GM19438 (cell line): ENCODE measurements around the gene BMP7.
"Not testable (repeated sequence)": the region's sequence is repeated elsewhere in the genome, so short reads cannot be mapped to it uniquely, and the experiment has no call there.

Experiments used
- ATAC-seq: cut with Tn5 transposase; IDR thresholded peaks from one replicate; pipeline ENCODE4 v1.9.1; 2021; ENCODE audit warnings: low read depth; ENCODE audit not compliant: unreplicated experiment

The BMP7 gene

DNA sequence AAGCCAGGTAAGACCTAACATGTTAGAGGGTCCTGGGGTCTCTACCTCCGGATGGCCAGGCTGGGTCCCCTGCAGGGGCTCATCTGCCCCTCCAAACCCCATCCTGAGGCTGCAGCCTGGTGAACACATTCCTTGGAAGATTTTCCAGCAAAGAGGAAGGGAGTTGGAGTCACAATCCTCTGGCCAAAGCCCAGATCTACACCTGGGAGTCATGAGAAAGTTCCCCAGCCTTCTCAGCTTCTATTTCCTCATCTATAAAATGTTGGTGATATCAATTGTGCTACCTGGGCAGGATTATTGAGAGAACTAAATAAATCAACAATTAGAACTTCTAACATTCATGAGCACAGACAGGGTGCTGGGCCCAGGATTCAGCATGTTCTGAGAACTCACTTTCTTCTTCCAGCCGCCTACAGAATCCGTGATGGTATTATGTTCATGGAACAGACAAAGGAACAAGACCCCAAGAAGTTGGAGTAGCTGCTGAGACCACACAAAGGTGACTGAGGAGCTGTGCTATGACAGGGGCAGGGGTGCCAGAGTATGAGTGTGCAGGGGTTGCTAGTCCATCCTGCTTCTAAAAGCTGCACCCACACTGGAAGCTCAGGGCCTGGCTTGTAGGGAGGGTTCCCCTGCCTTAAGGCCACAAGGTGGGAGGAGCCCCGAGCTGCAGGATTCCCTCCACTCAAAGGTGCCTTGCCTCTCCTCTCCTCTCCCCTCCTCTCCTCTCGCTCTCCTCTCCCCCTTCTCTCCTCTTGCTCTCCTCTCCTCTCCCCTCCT, 68.9 kb downstream of the BMP7 start:
- no peak for ATAC-seq

DNA sequence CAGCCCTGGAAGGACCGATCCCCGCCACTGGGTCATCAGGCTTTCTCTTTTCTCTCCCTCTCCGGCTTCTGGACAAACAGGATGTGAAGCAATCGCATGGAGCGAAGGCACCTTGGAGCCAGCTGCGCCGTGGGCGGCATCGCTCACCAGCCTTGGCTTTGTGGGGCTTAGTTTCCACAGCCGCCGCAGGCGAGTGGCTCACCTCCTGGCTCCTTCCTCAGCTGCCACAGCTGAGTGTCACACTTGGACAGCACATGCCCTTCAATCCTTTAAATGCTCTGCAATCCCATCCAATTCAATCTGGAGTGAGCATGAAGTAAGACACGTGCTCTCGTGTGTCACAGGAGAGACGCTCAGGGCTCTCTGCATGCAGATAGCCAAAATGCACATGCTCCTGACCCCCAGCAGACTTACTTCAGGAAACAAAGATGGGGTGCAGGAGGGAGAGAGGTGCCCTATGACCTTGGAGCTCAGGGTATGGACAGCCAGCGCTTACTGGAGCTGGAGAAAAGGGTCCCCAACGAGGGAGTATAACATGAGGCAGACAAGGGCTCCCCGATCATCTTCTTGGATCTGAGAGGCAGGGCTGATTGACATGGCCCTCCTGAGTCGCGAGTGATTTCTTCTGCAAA, 70.9 kb downstream of the BMP7 start:
- no peak for ATAC-seq

DNA sequence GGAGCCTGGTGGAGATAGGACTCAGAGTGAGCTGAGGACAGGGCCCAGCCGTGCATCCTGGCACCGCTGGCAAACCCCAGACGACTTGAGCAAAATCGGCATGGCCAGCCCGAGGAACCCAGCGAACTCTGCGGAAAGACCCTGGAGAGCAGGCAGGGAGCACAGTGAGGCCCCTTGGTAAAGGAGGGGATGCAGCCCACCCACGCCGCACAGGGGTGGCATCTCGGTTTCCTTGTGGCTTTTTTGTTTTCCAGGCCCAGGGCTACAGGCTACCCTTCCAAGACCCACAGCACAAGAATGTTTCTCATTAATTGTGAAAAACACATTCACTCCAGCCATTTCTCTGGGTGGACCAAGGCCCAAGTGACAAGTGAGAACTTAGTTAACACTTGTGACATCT, 71.4 kb downstream of the BMP7 start:
- ATAC-seq, result no peak

DNA sequence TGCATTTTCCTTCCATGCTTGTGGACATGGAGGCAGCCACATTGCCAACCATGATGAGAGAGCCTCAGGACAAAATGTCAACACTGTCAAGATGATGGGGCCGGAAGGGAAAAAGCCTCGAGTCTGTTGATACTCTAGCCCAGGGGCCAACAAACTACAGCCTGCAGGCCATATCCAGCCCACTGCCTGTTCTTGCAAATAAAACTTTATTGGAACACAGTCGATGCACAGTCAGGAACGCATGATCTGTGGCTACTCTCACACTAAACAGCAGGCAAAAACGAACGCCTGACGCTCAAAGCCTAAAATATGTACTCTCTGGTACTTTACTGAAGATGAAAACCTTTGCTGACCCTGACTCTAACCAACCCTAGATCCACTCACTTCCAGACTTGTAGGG, 72.3 kb downstream of the BMP7 start:
- no peak for ATAC-seq

DNA sequence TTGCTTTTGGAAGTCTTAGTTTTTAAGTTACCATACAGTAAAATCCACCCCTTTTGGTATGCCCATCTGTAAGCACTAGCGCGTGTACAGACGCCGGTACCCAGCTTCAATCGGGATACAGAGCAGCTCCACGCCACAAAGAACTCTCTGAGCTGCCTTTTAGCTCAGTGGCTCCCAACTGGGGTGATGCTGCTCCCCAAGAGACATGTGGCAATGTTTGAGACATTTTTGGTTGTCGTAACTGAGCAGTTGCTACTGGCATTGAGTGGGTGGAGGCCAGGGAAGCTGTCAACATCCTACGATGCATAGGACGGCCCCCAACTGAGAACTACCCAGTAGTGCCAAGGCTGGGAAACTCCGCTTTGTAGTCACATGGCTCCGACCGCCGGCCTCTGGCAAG, 73.3 kb downstream of the BMP7 start:
- ATAC-seq, result no peak

DNA sequence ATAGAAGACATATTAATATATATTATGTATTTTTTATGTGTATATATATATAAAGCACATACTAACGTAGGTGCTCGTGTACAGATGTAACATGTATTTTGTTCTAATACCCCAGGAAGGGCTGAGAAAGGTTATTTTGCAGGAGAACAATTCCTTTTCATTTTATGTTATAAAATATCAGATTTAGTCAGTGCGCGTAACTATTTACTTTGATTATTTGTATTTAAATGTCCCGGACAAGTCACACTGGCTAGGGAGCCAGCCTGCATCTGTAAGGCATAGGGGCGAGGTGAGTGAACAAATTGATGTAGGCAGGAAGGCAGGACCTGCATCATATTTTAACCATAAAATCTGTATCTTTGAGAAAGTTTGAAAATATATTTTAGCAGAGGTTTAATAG, 74.1 kb downstream of the BMP7 start:
- no peak for ATAC-seq

DNA sequence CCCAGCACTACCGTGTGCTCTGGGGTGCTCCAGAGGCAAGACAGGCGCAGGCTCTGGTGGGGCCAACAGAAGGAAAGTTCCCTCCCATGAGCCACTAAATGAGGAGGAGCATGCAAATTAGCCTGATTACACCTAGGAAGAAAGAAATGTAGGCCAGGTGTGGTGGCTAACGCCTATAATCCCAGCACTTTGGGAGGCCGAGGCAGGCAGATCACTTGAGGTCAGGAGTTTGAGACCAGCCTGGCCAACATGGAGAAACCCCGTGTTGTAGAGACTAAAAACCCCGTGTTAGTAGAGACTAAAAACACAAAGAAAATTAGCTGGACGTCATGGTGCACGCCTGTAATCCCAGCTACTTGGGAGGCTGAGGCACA, 75.2 kb downstream of the BMP7 start:
- ATAC-seq, result not testable (repeated sequence)

DNA sequence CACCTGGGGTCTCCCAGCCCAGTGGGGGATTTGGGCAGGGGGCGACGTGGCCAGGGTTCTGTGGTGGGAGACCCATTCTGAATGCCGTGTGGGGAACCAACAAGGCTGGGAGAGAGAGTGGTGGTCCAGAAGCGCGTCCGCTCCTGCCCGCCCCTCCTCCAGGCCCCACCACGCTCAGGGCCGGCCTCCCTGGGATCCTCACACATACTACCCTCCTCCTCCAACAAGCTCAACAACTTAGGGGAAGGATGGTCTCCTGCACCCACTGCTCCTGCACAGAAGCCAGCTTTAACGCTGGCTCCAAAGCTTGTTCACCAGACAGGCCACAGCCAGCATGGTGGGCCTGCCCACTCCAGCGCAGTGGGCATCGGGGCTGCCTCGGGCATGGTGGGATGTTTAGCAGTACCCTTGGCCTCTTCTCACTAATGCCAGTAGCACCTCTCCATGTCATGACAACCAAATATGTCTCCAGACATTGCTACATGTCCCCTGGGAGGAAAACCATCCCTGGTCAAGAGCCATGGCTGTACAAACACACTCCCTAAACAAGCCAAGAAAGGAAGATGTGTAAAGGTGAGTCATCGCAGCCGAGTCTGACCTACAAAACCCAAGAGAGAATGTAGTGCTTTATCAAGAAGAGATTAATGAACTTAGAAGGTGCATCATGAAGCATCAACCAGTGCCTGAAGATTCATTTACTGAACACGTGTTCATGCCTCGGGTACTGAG, 75.7 kb downstream of the BMP7 start:
- no peak for ATAC-seq

DNA sequence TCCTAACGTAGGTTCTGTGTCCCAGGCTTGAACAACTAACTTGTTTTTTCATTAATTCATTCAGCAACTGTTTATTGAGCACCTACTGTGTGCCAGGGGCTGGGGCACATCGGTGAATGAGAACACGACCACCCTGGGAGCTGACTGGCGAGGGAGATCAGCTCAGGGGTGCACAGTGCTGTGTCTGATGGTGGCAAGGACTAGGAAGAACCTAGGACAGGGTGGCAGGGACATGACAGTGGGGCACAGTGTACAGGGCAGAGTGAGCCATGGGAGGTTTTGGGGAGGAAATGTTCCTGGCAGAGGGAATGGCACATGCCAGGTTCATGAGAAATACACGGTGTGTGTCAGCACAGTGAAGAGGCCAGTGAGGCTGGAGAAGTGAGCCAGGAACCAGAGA, 76.7 kb downstream of the BMP7 start:
- ATAC-seq, result no peak

DNA sequence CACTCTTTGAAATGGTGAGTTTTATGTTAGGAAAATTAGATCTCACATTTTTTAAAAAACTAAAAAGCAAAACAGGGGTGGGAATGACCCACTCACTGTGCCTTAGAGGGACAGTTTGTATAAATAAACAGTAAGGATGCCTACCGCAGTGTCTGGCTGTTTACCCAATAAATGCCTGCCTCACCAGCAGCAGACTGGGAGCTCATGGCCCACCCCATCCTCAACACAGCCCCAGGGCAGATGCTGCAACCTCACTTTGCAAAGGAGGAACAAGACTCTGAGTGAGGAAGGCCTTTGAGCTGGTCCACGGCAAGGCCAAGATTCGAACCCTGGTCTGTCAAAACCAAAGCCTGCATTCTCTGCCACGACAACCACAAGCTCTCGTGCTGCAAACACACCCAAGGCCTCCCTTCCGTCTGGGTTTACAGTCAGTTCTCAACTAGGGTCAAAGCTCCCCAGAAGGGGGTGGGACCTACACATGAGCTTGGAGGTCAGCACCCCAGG, 77.8 kb downstream of the BMP7 start:
- no peak for ATAC-seq

DNA sequence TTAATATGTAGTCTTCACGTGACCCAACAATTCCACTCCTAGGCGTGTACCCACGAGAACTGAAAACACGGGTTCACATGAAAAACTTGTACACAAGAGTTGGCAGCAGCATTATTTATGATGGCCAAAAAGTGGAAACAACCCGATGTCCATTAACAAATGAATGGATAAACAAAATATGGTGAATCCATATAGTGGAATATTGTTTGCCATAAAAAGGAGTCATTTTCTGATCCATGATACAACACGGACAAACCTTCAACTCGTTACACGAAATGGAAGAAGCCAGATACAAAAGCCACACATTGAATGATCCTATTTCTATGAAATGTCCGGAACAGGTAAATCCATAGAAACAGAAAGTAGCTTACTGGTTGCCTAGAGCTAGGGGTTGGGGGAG, 78.4 kb downstream of the BMP7 start:
- no peak for ATAC-seq

DNA sequence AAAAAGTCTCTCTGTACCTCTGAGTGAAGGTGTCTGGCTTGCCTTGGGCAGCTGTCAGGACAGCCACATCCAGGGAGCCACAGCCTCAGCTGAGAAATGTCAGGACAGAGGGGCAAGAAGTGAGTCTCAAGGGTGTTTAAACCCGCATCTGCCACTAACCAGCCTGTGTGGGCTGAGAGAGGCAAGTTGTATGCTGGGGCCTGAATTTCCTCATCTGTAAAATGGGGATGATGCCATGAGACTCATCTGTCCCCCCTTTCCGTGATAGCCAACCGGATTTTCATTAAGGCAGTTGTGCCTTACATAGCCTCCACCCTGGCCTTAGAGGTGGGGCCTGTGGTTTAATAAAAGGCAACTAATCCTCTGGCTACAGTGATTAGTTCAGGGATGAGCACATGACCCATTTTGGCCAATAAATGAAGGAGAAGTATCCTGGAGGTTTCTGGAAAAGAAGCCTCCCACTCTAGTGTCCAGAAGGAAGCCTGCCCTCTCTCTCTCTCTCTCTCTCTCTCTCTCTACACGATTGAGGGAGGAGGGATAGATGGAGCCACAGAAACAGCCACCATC, 79.3 kb downstream of the BMP7 start:
- no peak for ATAC-seq

DNA sequence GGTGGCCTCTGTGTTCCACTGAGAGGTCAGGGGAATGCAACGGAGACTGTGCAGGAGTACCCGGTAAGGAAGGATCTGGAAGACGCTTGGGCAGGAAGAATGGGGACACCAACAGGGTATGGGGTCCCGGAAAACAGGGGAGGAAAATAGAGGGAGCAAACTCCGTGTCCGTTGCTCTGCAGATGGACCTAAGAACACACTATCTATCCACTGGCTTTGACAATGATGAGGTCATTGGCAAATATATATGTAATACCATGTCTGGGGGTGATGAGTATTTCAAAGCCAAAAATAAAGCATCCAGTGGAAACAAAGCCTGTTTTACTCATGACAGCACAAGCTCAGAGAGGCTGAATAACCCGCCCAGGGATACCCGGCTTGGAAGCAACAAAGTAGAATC, 80.2 kb downstream of the BMP7 start:
- no peak for ATAC-seq

DNA sequence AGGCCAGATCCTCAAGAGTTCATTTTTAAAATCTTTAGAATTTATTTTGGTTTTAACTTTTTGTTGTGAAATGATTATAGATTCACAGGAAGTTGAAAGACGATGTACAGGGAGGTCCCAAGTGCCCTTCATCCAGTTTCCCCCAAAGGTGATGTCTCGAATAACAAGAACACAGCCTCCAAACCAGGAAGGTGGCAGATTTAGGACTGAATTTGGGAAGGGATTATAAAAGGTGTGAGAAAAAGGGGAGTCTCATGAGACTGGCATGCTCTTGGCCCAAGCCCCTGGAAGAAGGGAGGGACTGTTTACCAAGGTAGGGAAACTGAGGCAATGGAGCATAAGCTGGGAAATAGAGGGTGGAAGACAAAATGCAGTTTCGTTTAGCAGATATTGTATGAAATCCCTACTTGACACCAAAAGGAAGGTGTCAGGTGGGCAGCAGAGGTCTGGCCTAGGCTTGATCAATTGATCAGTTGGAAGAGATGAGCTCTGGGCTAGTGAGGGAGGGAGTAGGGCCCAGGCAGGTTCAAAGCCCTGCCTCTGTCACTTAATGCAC, 81.2 kb downstream of the BMP7 start:
- ATAC-seq, result no peak

DNA sequence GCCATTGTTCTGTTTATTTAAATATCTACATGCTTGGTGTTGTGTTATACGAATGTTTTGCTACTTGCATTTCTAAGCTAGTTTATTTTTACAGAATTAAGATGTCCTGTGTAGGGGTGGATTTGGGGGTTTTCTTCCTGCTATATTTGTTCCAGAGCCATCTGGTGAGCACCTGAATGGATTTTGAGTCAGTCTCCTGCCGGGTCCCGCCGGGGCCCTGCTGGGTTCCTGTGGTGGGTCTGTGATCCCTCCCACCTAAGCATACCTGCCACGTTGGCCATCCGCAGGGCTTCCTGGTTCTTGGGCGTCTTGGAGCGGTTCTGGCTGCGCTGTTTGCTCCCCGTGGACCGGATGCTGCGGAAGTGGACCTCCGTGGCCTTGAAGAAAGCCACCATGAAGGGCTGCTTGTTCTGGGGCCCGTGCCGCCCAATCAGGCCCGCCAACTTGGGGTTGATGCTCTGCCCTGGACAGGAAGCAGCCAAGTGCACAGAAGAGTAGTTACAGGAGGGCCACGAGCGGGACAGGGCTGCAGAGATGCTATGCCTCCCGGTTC, 82.9 kb downstream of the BMP7 start:
- ATAC-seq, result no peak

DNA sequence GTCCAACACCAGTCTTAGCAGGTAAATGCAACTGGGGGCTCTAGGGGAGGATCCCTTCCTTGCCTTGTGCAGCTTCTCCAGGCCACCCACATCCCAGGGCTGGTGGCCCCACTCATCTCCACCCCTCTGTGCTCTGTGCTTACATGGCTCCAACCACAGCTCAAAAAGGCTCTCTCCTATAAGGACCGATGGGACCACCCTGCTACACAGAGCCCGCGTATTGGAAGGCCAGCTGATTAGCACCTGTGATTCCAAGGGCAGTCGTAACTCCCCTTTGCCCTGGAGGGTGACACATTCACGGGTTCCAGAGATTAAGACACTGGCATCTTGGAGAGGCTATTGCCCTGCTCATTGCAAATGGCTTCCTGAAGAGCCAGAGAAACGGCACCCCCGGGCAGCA, 84.8 kb downstream of the BMP7 start:
- no peak for ATAC-seq

DNA sequence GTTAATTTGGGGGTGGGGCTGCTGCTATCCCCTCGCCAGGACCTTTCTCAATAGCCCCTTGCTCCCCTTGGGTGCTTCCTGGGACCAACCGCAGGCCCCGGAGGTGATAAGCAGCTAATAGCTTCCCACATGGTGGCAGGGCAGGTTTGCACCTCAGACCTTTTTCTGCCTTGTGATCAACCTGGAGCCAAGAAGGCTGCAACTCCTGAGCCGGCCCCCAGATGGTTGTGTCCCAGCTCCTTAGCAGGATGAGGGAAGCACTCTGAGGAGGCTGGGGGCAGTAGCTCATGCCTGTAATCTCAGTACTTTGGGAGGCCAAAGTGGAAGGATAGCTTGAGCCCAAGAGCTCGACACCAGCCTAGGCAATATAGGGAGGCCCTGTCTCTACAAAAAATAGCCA, 85.5 kb downstream of the BMP7 start:
- ATAC-seq, result no peak

DNA sequence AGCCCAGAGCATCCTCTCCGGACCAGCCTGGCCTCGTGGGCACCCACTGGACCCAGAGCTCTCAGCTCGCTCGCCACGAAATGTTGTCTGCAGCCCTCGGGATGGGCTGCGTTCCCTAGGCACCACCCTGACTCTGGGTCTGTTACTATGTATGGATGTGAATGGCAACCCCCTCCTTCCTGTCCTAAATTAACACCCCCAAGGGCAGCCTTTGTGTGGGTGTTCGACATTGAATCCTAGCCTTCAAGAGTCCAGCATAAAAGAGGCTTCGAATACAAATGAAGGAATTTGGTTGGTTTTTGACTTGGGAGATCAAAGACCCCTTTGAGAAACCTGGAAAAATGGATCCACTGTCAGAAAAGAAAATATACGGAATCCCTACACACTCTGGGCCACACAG, 86.1 kb downstream of the BMP7 start:
- no peak for ATAC-seq

DNA sequence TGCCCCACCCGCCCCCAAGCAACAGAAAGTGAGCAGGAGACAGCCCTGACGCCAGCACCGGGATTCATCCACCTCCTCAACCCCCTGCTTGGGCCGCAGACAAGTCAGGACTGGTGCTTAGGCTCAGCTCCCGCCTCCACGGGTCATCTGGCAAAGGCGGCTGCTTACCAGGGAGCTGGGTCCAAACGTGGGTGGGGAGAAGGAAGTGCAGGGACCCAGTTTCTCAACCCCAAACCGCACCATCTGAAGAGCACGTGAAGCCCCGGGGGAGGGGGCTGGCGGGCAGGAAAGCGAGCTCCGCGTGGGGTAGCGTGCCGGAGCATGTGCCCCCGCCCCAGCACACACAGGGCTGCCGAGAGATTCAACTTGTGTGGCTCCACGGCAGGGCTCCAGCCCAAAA, 87.2 kb downstream of the BMP7 start:
- no peak for ATAC-seq

DNA sequence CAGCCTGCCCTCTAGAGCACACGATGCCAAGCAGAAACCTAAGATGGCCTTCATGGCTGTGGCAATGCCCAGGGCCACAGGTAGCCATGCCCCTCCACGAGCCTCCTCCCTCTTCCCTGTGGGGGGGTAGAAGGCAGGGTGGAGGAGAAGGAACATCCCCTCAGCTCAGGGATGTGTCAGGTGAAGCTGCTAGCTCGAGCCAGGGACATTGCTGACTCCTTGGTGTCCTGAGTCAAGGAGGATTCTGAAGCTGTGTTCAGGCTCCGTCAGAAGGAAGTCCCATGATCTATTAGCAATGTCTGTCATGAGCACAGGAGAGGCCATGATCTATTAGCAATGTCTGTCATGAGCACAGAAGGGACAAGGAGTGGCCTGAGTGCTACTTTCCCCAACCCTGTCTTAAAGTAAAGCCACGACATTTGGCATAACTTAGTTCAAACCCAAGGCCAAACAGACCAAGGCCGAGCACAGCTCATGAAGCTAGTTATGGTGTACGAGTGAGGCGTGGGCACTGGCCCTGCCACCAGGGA, 87.8 kb downstream of the BMP7 start:
- ATAC-seq, result no peak
